CD4-positive, alpha-beta T cell treated with Interleukin-15 for 4 hours (primary cell): ENCODE data around the gene ECPAS.
"Not testable (repeated sequence)": the region's sequence is repeated elsewhere in the genome, so short reads cannot be mapped to it uniquely, and the experiment has no call there.

Experiments used
- DNase-seq: peaks from one replicate; pipeline ENCODE4 v3.0.0-alpha.2; 2020; ENCODE audit warnings: low spot score

Gene ECPAS

GRCh38 chr9:111483858-111484571 lies at the start of gene ECPAS:
Gene ECPAS, minus strand, starts transcription at chr9:111484383. Its CDS starts 11,465 bp downstream, at chr9:111472918.
- peak; percentile 50 for DNase-seq

- no peak for DNase-seq
These were observed 49.1 kb upstream of the ECPAS start for GRCh38 chr9:111533099-111533790.

- DNase-seq: no peak
These were observed 47.5 kb upstream of the ECPAS start for GRCh38 chr9:111531716-111532115.

GRCh38 chr9:111529787-111530186 lies 45.6 kb upstream of the ECPAS start:
- DNase-seq: no peak

- DNase-seq: no peak
These were observed 43.2 kb upstream of the ECPAS start for GRCh38 chr9:111527347-111527746.

- DNase-seq: peak; percentile 71
These were observed 41.1 kb upstream of the ECPAS start, which contains the start of gene ZNF483 for GRCh38 chr9:111525056-111525977. Gene ZNF483, plus strand, starts transcription at chr9:111525179. Its CDS starts 2,217 bp downstream, at chr9:111527396.

- DNase-seq: no peak
These were observed 40.5 kb upstream of the ECPAS start for GRCh38 chr9:111524731-111525055.

GRCh38 chr9:111516061-111516465 lies 31.9 kb upstream of the ECPAS start:
- DNase-seq: no peak

GRCh38 chr9:111514967-111515366 lies 30.8 kb upstream of the ECPAS start:
- DNase-seq: no peak

- not testable (repeated sequence) for DNase-seq
These were observed 27.4 kb upstream of the ECPAS start for GRCh38 chr9:111511581-111511980.

- no peak for DNase-seq
These were observed 18.3 kb upstream of the ECPAS start for GRCh38 chr9:111502506-111502905.

GRCh38 chr9:111501648-111502047 lies 17.5 kb upstream of the ECPAS start:
- DNase-seq: no peak

GRCh38 chr9:111501005-111501562 lies 16.9 kb upstream of the ECPAS start:
- DNase-seq: no peak

GRCh38 chr9:111497196-111497595 lies 13.0 kb upstream of the ECPAS start:
- DNase-seq: not testable (repeated sequence)

- DNase-seq: no peak
These were observed 350 bp upstream of the ECPAS start for GRCh38 chr9:111484572-111484894.

GRCh38 chr9:111483439-111483857 lies 735 bp downstream of the ECPAS start:
- peak; percentile 51 for DNase-seq

- peak; percentile 49 for DNase-seq
These were observed 1.3 kb downstream of the ECPAS start for GRCh38 chr9:111482694-111483438.

GRCh38 chr9:111481885-111482636 lies 2.1 kb downstream of the ECPAS start:
- DNase-seq: no peak

- no peak for DNase-seq
These were observed 6.5 kb downstream of the ECPAS start for GRCh38 chr9:111477677-111478076.

- no peak for DNase-seq
These were observed 9.0 kb downstream of the ECPAS start for GRCh38 chr9:111475195-111475594.

- no peak for DNase-seq
These were observed 9.8 kb downstream of the ECPAS start for GRCh38 chr9:111474385-111474784.
